ENCODE results near the gene ARL6IP6.

Gene ARL6IP6

DNA sequence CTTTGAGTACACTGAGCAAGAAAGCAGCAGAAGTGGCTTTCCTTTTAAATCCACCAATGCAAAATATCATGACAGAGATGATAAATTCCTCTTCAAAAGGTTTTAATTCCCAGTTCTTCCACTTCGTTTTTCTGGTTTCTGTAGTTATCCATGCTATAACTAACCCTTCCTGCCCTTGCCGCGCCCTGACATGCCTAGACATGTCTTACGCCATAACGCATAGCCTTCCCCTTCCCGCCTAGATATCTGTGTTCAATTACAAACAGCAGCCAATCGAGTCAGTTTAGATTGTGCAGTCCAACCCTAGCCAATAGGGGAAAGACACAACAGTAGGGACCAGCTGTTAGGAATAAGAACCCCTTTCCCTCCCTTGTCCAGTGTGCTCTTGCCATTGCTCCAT lies 17.2 kb upstream of the ARL6IP6 start:
- no peak overlapping the region for H3K27ac ChIP-seq (ENCODE audit: low read depth, low read length)
- H3K27me3 ChIP-seq (ENCODE audit: control insufficient read depth, insufficient read depth, low read length): no peaks in the 10 kb centered on the region
- H3K9me3 ChIP-seq (ENCODE audit: control insufficient read depth, insufficient read depth, low read length): no peaks in the 10 kb centered on the region
- peaks cover 28% of the 10 kb centered on the region for H3K36me3 ChIP-seq (ENCODE audit: control insufficient read depth, insufficient read depth, low read length)
- H3K4me3 ChIP-seq (ENCODE audit: low read depth, low read length): no peak overlapping the region
- H3K9ac ChIP-seq (ENCODE audit: low read depth, low read length): no peak overlapping the region
- no peaks in the 10 kb centered on the region for H3K4me1 ChIP-seq (ENCODE audit: control insufficient read depth, insufficient read depth, low read length)

DNA sequence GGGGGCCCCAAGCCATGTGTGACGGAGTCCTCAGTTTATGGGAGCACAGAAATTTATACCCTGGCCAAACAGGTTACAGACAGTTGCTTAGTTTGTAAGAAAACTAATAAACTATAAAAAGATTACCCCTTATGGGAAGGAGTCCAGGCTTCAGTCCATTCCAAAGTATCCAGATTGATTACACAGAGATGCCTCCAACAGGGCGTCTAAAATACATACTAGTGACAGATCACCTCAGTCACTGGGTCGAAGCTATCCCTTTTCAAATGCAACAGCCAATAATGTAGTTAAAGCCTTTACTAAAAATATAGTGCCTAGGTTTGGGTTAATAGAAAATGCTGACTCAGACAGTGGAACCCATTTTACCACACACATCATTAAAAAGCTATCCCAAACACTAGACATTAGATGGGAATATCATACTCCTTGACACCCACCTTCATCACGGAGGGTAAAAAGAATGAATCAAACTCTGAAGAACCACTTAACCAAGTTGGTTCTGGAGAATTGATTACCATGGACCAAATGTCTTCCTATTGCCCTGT lies 11.9 kb upstream of the ARL6IP6 start:
- Histone ChIP-seq H3K4me3 (ENCODE audit: low read depth, low read length) (no peak overlapping the region), H3K27ac (ENCODE audit: low read depth, low read length) (no peak overlapping the region), H3K4me1 (ENCODE audit: control insufficient read depth, insufficient read depth, low read length) (no peaks in the 10 kb centered on the region), H3K9me3 (ENCODE audit: control insufficient read depth, insufficient read depth, low read length) (no peaks in the 10 kb centered on the region), H3K36me3 (ENCODE audit: control insufficient read depth, insufficient read depth, low read length) (peaks cover 66% of the 10 kb centered on the region), H3K27me3 (ENCODE audit: control insufficient read depth, insufficient read depth, low read length) (no peaks in the 10 kb centered on the region), H3K9ac (ENCODE audit: low read depth, low read length) (no peak overlapping the region)

DNA sequence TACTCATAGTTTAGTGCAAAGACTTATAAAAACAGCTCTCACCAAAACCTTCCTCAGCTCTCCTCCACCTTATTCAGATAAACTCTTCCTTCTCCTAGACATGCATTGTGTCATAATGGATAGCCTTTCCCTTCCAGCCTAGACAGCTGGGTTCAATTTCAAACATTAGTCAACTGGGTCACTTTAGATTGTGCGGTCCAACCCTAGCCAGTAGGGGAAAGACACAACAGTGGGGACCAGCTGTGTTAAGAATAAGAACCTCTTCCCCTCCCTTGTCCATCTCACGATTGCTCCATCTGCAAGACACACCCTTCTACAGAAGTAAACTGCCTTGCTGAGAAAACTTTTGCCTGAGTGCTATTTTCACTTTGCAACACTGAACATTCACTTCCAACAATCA lies 9.7 kb upstream of the ARL6IP6 start:
- no peak overlapping the region for H3K9ac ChIP-seq (ENCODE audit: low read depth, low read length)

DNA sequence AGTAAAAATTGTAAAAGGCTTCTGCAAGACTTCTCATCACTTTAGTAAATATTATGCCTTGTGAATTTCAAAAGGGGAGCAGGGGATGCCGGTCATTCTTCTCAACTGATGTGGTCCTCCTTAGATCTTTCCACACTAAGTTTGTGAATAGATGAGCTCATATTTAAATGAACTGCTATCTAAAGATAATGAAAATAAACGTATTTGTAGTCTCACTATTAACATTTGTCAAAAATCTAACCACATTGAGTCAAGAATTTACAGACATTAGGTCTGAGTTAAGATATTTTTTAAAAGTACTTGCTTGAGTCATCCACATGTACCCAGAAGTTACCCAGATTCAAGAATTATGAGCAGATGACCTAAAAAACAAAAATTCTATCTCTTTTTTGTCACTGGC lies 7.7 kb upstream of the ARL6IP6 start:
- Histone ChIP-seq H3K27me3 (ENCODE audit: control insufficient read depth, insufficient read depth, low read length) (no peaks in the 10 kb centered on the region), H3K27ac (ENCODE audit: low read depth, low read length) (no peak overlapping the region), H3K4me1 (ENCODE audit: control insufficient read depth, insufficient read depth, low read length) (0 out of 2 replicates have a peak, but pooled peaks cover 4% of the 10 kb centered on the region), H3K36me3 (ENCODE audit: control insufficient read depth, insufficient read depth, low read length) (peaks cover 92% of the 10 kb centered on the region), H3K9me3 (ENCODE audit: control insufficient read depth, insufficient read depth, low read length) (no peaks in the 10 kb centered on the region), H3K9ac (ENCODE audit: low read depth, low read length) (no peak overlapping the region), H3K4me3 (ENCODE audit: low read depth, low read length) (no peak overlapping the region)

More for the DNA sequence above, 9.7 kb upstream of the ARL6IP6 start:
- H3K4me1 ChIP-seq (ENCODE audit: control insufficient read depth, insufficient read depth, low read length): no peaks in the 10 kb centered on the region
- H3K9me3 ChIP-seq (ENCODE audit: control insufficient read depth, insufficient read depth, low read length): no peaks in the 10 kb centered on the region
- H3K27me3 ChIP-seq (ENCODE audit: control insufficient read depth, insufficient read depth, low read length): no peaks in the 10 kb centered on the region
- H3K36me3 ChIP-seq (ENCODE audit: control insufficient read depth, insufficient read depth, low read length): peaks cover 75% of the 10 kb centered on the region
- no peak overlapping the region for H3K4me3 ChIP-seq (ENCODE audit: low read depth, low read length)
- no peak overlapping the region for H3K27ac ChIP-seq (ENCODE audit: low read depth, low read length)

DNA sequence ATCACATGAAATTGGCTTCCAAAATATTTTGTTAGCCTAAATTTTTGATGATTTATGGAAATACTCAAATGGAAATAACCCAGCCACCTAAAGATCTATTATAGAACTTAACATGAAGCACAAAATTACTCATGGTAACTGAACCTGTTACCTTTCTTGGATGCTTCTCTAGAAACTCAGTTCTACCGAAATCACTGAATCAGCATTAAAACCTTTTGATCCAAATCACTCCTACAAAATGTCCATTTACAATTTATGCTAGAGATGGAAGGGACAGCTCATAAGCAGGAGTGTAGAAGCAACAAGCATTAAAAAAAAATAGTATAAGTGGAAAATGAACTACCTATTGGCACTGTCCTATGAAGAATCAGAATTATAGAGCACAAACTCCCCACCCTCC lies 3.3 kb upstream of the ARL6IP6 start:
- peaks cover 9% of the 10 kb centered on the region for H3K4me1 ChIP-seq (ENCODE audit: control insufficient read depth, insufficient read depth, low read length)
- no peaks in the 10 kb centered on the region for H3K27me3 ChIP-seq (ENCODE audit: control insufficient read depth, insufficient read depth, low read length)
- H3K27ac ChIP-seq (ENCODE audit: low read depth, low read length): no peak overlapping the region
- no peaks in the 10 kb centered on the region for H3K9me3 ChIP-seq (ENCODE audit: control insufficient read depth, insufficient read depth, low read length)
- H3K4me3 ChIP-seq (ENCODE audit: low read depth, low read length): 0 out of 2 replicates have a peak overlapping the region, but pooled peaks have one; percentile 99
- peaks cover 58% of the 10 kb centered on the region for H3K36me3 ChIP-seq (ENCODE audit: control insufficient read depth, insufficient read depth, low read length)
- no peak overlapping the region for H3K9ac ChIP-seq (ENCODE audit: low read depth, low read length)

DNA sequence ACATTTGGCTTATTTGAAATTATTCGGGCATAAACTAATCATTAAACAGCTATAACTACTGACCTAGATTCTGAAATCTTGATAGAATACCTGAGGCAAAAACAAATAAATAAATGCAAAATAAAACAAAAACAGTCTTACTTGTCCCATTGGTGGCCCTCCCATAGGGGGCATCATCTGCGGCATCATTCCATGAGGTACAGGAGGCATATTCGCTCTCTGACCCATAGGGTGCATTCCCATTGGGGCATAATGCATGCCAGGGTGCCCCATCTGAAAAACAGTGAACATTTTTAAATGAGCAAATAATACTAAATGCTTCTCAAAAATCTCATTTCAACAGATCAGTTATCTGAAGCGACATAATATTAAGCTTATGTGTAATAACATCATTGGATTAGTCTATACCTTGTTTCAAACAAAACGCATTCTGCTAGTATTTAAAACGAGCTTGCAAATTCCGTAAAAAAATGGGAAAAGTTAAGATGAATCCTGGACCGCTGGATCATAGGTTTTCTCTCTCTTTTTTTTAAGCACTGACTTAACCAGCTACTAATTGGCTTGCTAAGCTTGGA lies 2.5 kb upstream of the ARL6IP6 start:
- H3K27me3 ChIP-seq (ENCODE audit: control insufficient read depth, insufficient read depth, low read length): no peaks in the 10 kb centered on the region
- H3K27ac ChIP-seq (ENCODE audit: low read depth, low read length): peak overlapping the region; percentile 99
- no peaks in the 10 kb centered on the region for H3K9me3 ChIP-seq (ENCODE audit: control insufficient read depth, insufficient read depth, low read length)
- H3K36me3 ChIP-seq (ENCODE audit: control insufficient read depth, insufficient read depth, low read length): peaks cover 54% of the 10 kb centered on the region
- H3K4me3 ChIP-seq (ENCODE audit: low read depth, low read length): peak overlapping the region; percentile 99
- H3K4me1 ChIP-seq (ENCODE audit: control insufficient read depth, insufficient read depth, low read length): peaks cover 13% of the 10 kb centered on the region
- H3K9ac ChIP-seq (ENCODE audit: low read depth, low read length): peak overlapping the region; percentile 96

DNA sequence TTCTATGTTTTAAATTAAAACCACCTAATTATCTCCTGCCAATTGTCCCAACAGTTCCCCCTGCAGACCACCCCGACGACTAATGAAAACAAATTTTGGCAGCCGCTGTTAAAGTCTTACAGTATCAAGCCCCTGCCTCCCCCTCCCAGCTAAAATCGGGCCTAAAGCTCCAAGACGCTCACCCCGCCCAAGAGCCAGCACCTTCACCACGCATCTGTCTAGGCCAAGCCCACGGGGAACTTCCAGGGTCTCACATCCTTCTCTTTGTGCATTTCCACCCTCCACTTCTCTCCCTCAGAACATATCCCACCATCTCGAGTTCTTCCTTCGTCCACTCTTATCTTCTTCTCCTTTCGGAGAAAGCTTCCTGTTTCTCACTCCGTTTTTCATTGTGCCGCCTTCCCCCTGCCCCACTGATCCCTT lies 1.6 kb upstream of the ARL6IP6 start:
- peak overlapping the region; percentile 96 for H3K9ac ChIP-seq (ENCODE audit: low read depth, low read length)
- peak overlapping the region; percentile 99 for H3K27ac ChIP-seq (ENCODE audit: low read depth, low read length)
- H3K36me3 ChIP-seq (ENCODE audit: control insufficient read depth, insufficient read depth, low read length): peaks cover 54% of the 10 kb centered on the region
- peak overlapping the region; percentile 99 for H3K4me3 ChIP-seq (ENCODE audit: low read depth, low read length)
- no peaks in the 10 kb centered on the region for H3K27me3 ChIP-seq (ENCODE audit: control insufficient read depth, insufficient read depth, low read length)
- no peaks in the 10 kb centered on the region for H3K9me3 ChIP-seq (ENCODE audit: control insufficient read depth, insufficient read depth, low read length)
- H3K4me1 ChIP-seq (ENCODE audit: control insufficient read depth, insufficient read depth, low read length): peaks cover 13% of the 10 kb centered on the region

DNA sequence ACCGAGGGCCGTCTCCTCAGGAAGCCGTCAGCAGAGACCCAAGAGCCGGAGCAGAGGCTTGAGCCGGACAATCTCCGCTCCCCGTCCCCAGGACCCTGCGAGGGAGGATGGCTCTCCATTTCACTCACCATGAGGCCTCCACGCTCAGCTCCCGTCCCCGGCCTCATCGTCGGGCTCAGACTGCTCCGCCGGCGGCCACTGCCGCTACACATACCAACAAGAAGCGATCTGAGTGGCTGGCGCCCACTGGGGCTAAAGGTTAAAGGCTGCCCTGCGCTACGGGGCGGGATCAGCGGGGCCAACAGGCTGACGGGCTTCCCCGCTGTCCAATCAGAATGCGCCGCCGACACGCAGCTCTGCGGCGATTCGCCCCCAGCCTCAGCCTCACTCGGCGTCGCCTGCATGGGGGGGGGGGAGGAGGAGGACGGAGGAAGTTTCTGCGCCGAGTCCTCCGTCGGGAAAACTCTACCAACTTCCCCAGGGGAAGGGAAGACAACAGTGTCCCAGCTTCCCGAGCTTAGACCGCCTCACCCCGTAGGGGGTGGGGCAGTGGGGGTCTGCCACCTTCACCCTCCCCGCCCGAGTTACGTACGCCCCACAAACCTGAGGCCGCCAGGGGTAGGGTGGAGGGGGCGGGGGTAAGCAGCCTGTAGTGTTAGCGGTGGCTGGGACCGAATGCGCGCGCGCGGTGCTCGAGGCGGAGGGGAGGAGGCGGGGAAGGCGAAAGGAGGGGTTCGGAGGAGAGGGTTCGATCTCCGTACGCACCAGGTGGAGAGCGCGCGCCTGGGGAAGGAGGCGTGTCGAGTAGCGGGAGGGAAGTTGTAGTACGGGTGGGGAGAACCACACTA lies 968 bp upstream of the ARL6IP6 start, which contains the start of gene PRPF40A:
TSS of gene PRPF40A (minus strand) at position 234 of the 848 bp plus-strand sequence. CDS start at position 212, 22 bp downstream.
- Histone ChIP-seq H3K27ac (ENCODE audit: low read depth, low read length) (peak within 1 kb of the TSS; percentile 99), H3K36me3 (ENCODE audit: control insufficient read depth, insufficient read depth, low read length) (peaks cover 51% of the 10 kb centered on the region), H3K4me1 (ENCODE audit: control insufficient read depth, insufficient read depth, low read length) (peaks cover 13% of the 10 kb centered on the region), H3K9ac (ENCODE audit: low read depth, low read length) (peak within 1 kb of the TSS; percentile 98), H3K4me3 (ENCODE audit: low read depth, low read length) (peak within 1 kb of the TSS; percentile 99), H3K9me3 (ENCODE audit: control insufficient read depth, insufficient read depth, low read length) (no peaks in the 10 kb centered on the region), H3K27me3 (ENCODE audit: control insufficient read depth, insufficient read depth, low read length) (no peaks in the 10 kb centered on the region)

DNA sequence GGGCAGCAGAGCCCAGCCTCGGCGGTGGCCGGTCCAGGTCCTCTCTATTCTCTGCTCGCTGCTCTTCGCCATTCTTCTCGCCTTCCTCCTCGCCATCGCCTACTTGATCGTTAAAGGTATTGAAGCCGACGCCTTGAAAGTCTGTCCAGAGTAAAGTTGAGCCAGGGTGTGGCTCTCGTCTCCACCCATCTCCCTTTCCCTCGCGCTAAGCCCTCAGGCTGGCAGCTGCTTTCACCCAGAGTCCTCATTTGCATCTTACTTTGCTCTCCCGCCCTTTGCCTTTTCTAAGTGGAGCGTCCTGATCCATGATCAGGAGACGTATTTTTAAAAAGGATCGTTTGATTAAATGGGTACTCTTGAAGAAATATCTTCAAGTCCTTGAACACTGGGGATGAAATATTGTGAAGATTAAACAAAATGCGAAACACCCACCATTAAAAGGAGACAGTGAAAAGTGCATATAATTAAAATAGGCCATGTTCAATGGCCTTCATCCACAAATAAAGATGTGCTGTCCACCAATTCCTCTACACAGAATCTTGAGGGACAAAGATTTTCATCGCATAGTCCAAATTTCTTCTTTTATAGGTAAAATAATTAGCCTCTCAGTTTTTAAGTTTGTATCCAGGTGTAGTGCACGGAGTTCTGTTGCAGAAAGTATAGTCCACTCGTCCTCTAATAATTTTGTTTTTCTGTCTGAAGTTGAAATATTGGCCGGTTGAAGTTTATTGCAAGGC lies 657 bp downstream of the ARL6IP6 start:
- Histone ChIP-seq H3K9ac (ENCODE audit: low read depth, low read length) (peak overlapping the region; percentile 98), H3K36me3 (ENCODE audit: control insufficient read depth, insufficient read depth, low read length) (peaks cover 46% of the 10 kb centered on the region), H3K4me1 (ENCODE audit: control insufficient read depth, insufficient read depth, low read length) (peaks cover 13% of the 10 kb centered on the region), H3K4me3 (ENCODE audit: low read depth, low read length) (peak overlapping the region; percentile 99), H3K27ac (ENCODE audit: low read depth, low read length) (peak overlapping the region; percentile 99), H3K27me3 (ENCODE audit: control insufficient read depth, insufficient read depth, low read length) (no peaks in the 10 kb centered on the region), H3K9me3 (ENCODE audit: control insufficient read depth, insufficient read depth, low read length) (no peaks in the 10 kb centered on the region)

DNA sequence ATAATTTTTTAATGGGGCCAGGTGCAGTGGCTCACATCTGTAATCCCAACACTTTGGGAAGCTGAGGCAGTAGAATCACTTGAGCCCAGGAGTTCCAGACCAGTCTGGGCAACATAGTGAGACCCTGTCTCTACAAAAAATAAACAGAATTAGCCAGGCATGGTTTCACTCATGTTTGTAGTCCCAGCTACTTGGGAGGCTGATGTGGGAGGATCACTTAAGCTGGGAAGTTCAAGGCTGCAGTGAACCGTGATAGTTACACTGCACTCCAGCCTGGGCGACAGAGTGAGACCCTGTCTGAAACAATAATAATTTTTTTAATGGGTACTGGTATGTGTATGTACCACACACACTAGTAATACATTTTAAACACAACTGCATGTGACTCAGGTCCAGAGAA lies 2.4 kb downstream of the ARL6IP6 start:
- no peaks in the 10 kb centered on the region for H3K9me3 ChIP-seq (ENCODE audit: control insufficient read depth, insufficient read depth, low read length)
- H3K27me3 ChIP-seq (ENCODE audit: control insufficient read depth, insufficient read depth, low read length): no peaks in the 10 kb centered on the region
- no peak overlapping the region; the same call in 1 of the 2 replicates for H3K4me3 ChIP-seq (ENCODE audit: low read depth, low read length)
- no peak overlapping the region for H3K27ac ChIP-seq (ENCODE audit: low read depth, low read length)
- H3K36me3 ChIP-seq (ENCODE audit: control insufficient read depth, insufficient read depth, low read length): peaks cover 38% of the 10 kb centered on the region
- H3K4me1 ChIP-seq (ENCODE audit: control insufficient read depth, insufficient read depth, low read length): peaks cover 8% of the 10 kb centered on the region
- no peak overlapping the region for H3K9ac ChIP-seq (ENCODE audit: low read depth, low read length)

All from HUES48 (cell line).